Right cardiac atrium (tissue), 5 donors: ENCODE results near the gene STK32A. TPM values are rescaled to one million over a fixed set of nuclear protein-coding genes. Genes with fewer than 3 reads are reported as not detected.

Experiments
- ATAC-seq, 2 donors: fragments of 200-7000 bp; cut with Tn5 transposase; one replicate each; pipeline versions ENCODE4 v1.8.0 to v1.9.1; 2020; ENCODE audit warnings: moderate library complexity in 2 of 2, mild to moderate bottlenecking in 1 of 2
- DNase-seq, 3 donors: peaks; one replicate each; pipeline ENCODE4 v3.0.0-alpha.2; 2020
- H3K27ac ChIP-seq: one replicate; pipeline ENCODE4 v1.5.1; 2013; ENCODE audit warnings: mild to moderate bottlenecking, low read length, control low read depth, moderate library complexity
- H3K27me3 ChIP-seq: one replicate; pipeline ENCODE4 v1.6.1; 2013; ENCODE audit not compliant: control insufficient read depth, insufficient read depth
- H3K4me1 ChIP-seq: one replicate; pipeline ENCODE4 v1.6.1; 2013; ENCODE audit warnings: low read length; ENCODE audit not compliant: control insufficient read depth, insufficient read depth
- H3K4me3 ChIP-seq: one replicate; pipeline ENCODE4 v1.5.1; 2013; ENCODE audit warnings: low read length, control low read depth
- H3K9me3 ChIP-seq: one replicate; pipeline ENCODE4 v1.6.1; 2013; ENCODE audit warnings: low read length; ENCODE audit not compliant: control insufficient read depth
- whole genome bisulfite sequencing: extraction: QIAGEN DNeasy Blood & Tissue Kit; methylation state at CpG from one replicate; pipeline ENCODE4 v1.1.7; 2013; 5-methylcytosine and 5-hydroxymethylcytosine counted together
- intact Hi-C, 4 donors: fragments of 100-400 bp; cut with DNase I; formaldehyde crosslinking; loops; one replicate each; pipeline versions ENCODE4 v1.11.0 to v1.14.0; 2022 to 2023
- polyA plus RNA-seq: library from polyadenylated mRNA; stranded (reverse); fragments of 200-250 nt; gene quantifications from one replicate; pipeline ENCODE4 v1.2.3, GENCODE V29; 2013
- total RNA-seq, 4 donors: library from RNA; stranded (reverse); fragmentation: NEBNext Ultra II Directional; extraction: Animal tissue kit (Norgen Biotek cat#: 25700); gene quantifications; one replicate each; pipeline ENCODE4 v1.2.1, GENCODE V29; 2021
- donor health status: healthy with polysubstance abuse.
- donor health status: DM: no; HTN: yes; CAD: no.
- donor health status: DM: no; HTN: no; CAD: no.
- donor health status: DM: no; HTN: yes; CAD: no; lungs with severe emphysema.
- donor health status: DM: yes; HTN: yes; CAD: no.

Gene STK32A
- total and polyA plus RNA-seq, 5 donors, result 0.81 to 2.9 (median 1.9) TPM

GRCh38 chr5:147407094-147407681 is 172.4 kb downstream of the STK32A start:
- DNase-seq, result no peak
- H3K4me1 ChIP-seq, result peaks cover 11% of the 10 kb centered on the region
- WGBS, result 31% methylated on average over 8 of the region's 8 CpGs
- ATAC-seq, result no peak
- no peaks in the 10 kb centered on the region for H3K27me3 ChIP-seq
- no peak overlapping the region for H3K27ac ChIP-seq
- H3K9me3 ChIP-seq, result no peaks in the 10 kb centered on the region
- no peak overlapping the region for H3K4me3 ChIP-seq
- intact Hi-C loops, result no loop called here

GRCh38 chr5:147408980-147409379 is 174.2 kb downstream of the STK32A start:
- ATAC-seq (no peak), DNase-seq (no peak)
- H3K27ac ChIP-seq, result no peak overlapping the region
- H3K27me3 ChIP-seq, result no peaks in the 10 kb centered on the region
- peaks cover 11% of the 10 kb centered on the region for H3K4me1 ChIP-seq
- intact Hi-C loops, result no loop called here
- no peak overlapping the region for H3K4me3 ChIP-seq
- WGBS, result 95% methylated on average over 2 of the region's 2 CpGs
- H3K9me3 ChIP-seq, result no peaks in the 10 kb centered on the region

DNA sequence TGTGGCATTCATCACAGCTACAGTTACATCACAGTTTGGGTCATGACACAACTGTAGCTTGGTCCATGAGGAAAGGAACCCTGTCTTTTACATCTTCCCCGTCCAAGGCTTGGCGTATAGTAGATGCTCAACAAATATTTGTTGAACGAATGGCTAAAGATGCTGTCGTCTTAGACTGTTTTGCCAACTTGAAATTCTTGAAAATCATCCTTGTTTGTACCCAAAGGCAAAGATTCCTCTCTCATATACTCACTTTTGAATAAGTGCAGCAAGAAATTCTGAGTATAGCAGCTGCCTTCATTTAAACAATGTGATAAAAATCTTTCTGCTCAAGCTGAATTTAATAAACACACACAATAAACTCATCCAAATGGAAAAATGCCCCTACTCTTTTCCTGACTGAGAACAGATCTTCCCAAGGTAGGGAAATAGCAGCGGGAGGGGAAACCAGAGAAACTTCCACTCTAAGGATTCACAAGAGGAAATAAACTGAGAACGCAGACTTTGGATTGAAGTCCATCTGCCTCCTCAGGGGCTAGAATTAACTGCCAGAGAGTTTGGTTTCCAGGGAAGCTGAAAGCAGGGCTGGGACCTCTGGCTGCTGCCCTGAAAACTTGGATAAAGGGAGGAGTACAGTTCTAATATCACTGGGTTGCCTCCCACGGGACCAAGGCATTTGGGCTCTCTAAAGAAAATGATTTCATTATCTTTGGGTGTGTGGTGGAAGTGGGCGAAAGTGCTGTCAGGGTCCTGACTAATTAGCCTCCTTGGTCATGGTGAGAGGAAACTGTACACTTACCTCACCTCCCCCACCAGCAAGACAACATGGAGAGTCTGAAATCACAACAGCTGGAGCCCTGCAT is 175.9 kb downstream of the STK32A start:
- intact Hi-C loops, result no loop called here
- no peak overlapping the region for H3K4me3 ChIP-seq
- no peaks in the 10 kb centered on the region for H3K9me3 ChIP-seq
- DNase-seq (peak; percentile 71 to 88 (median 76)), ATAC-seq (peak; percentile 75 to 84)
- H3K27me3 ChIP-seq, result no peaks in the 10 kb centered on the region
- H3K4me1 ChIP-seq, result peaks cover 4% of the 10 kb centered on the region
- peak overlapping the region; percentile 3 for H3K27ac ChIP-seq
- whole genome bisulfite sequencing, result 57% methylated on average over 8 of the region's 8 CpGs

- H3K9me3 ChIP-seq, result no peaks in the 10 kb centered on the region
- H3K27ac ChIP-seq, result peak overlapping the region; percentile 3
- ATAC-seq (peak; percentile 12 to 24), DNase-seq (no peak)
- no peaks in the 10 kb centered on the region for H3K27me3 ChIP-seq
- peaks cover 4% of the 10 kb centered on the region for H3K4me1 ChIP-seq
- WGBS, result 63% methylated on average over 8 of the region's 8 CpGs
- no peak overlapping the region for H3K4me3 ChIP-seq
- intact Hi-C loops, result no loop called here
Observed at GRCh38 chr5:147411359-147412319, 176.8 kb downstream of the STK32A start.

DNA sequence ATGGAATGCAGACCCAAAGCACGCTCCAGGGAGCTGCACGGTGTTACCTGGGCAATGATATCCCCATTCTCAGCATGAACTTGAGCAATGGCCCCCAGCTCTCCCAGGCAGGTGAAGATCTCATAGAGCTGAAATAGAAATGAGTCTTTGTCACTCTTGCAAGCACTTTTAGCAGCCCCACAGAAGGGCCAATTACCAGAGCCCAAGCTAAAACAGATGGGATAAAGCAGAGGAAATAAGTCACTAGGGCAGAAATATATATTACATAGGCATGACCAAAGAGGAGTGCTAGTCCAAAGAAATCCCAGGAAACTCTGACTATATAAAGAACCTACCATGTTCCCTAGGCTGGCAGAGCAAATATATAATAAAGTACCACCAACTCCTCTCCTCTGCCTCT is 177.7 kb downstream of the STK32A start:
- H3K4me3 ChIP-seq, result no peak overlapping the region
- DNase-seq (no peak), ATAC-seq (no peak)
- H3K4me1 ChIP-seq, result peaks cover 2% of the 10 kb centered on the region
- no peaks in the 10 kb centered on the region for H3K9me3 ChIP-seq
- intact Hi-C loops, result no loop called here
- no peaks in the 10 kb centered on the region for H3K27me3 ChIP-seq
- no peak overlapping the region for H3K27ac ChIP-seq
- 98% methylated on average over 2 of the region's 2 CpGs for WGBS

GRCh38 chr5:147413266-147413665 is 178.4 kb downstream of the STK32A start:
- H3K4me1 ChIP-seq, result peaks cover 4% of the 10 kb centered on the region
- intact Hi-C loops, result no loop called here

GRCh38 chr5:147415651-147416050 is 180.8 kb downstream of the STK32A start:
- peaks cover 4% of the 10 kb centered on the region for H3K4me1 ChIP-seq
- 82% methylated on average over 3 of the region's 3 CpGs for WGBS
- ATAC-seq (no peak), DNase-seq (no peak)
- intact Hi-C loops, result no loop called here
- H3K4me3 ChIP-seq, result no peak overlapping the region
- no peaks in the 10 kb centered on the region for H3K9me3 ChIP-seq
- H3K27me3 ChIP-seq, result no peaks in the 10 kb centered on the region
- H3K27ac ChIP-seq, result no peak overlapping the region

More at GRCh38 chr5:147413266-147413665, 178.4 kb downstream of the STK32A start:
- 82% methylated on average over 3 of the region's 3 CpGs for WGBS
- DNase-seq, result no peak
- Histone ChIP-seq H3K9me3 (no peaks in the 10 kb centered on the region), H3K27ac (no peak overlapping the region), H3K4me3 (no peak overlapping the region), H3K27me3 (no peaks in the 10 kb centered on the region)
- no peak for ATAC-seq

DNA sequence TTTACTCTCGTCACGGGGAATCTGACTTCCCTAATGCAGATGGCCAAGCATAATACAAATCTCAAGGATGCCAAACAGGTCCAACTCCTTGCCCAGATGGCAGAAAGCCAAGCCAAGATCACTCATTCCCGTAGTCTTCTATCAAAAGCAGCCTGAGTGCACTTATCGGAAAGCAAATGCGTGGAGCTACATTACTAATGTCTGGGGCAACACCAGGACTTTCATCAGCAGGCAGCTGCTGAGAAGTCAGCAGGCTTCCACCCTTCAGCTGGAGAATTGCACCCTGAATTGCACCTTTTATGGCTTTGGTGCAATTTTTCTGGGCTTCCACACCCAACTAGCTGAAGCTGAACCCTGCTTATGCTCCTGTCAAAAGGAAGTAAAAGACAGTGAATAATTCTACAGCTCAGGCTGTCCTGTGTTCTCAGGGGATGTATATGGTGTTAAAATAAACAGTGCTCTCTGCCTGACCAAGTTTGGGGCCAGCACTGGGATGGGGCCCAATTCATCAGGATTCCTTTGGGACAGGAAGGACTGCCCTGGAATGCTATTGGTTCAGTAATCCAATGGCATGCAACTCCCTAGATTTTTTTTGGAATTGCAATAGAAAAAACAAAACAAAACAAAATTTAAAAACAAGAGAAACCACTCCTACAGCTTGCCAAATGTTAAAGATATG is 182.4 kb downstream of the STK32A start:
- intact Hi-C loops, result no loop called here
- ATAC-seq, result peak; percentile 88 to 93
- no peaks in the 10 kb centered on the region for H3K27me3 ChIP-seq
- H3K27ac ChIP-seq, result no peak overlapping the region
- peaks cover 2% of the 10 kb centered on the region for H3K4me1 ChIP-seq
- no peak overlapping the region for H3K4me3 ChIP-seq
- WGBS, result 38% methylated on average over 5 of the region's 5 CpGs
- peak; percentile 64 to 83 (median 81) for DNase-seq
- H3K9me3 ChIP-seq, result no peaks in the 10 kb centered on the region

DNA sequence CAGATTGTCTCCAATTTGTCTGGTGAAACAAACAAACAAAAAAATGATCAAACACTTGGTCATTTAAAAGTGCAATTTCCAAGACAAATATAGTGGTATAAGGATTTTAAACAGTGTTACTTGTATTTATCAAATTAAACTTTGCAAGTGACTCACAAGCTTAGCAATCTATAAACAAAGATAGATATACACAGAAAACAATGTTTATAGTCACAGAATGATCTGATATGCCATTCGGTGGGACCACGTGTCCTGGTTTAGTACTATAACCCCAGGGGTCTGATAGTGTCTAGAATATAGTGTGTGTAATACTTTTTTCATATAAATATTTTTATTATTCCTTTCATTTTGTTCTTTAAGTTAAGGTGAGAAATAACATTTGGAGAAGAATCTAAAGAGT is 183.8 kb downstream of the STK32A start:
- DNase-seq (no peak), ATAC-seq (no peak)
- no peak overlapping the region for H3K27ac ChIP-seq
- H3K4me1 ChIP-seq, result peaks cover 2% of the 10 kb centered on the region
- no peaks in the 10 kb centered on the region for H3K9me3 ChIP-seq
- 69% methylated on average over 2 of the region's 2 CpGs for WGBS
- intact Hi-C loops, result no loop called here
- no peak overlapping the region for H3K4me3 ChIP-seq
- H3K27me3 ChIP-seq, result no peaks in the 10 kb centered on the region

- Histone ChIP-seq H3K4me1 (peaks cover 5% of the 10 kb centered on the region), H3K27ac (no peak overlapping the region), H3K9me3 (no peaks in the 10 kb centered on the region), H3K4me3 (no peak overlapping the region), H3K27me3 (no peaks in the 10 kb centered on the region)
- DNase-seq, result no peak
- intact Hi-C loops, result no loop called here
- ATAC-seq, result no peak
- WGBS, result 77% methylated on average over 3 of the region's 3 CpGs
Observed at GRCh38 chr5:147426640-147427327, 192.0 kb downstream of the STK32A start.
